ENCODE results near the gene FAM234B.

The FAM234B gene

DNA sequence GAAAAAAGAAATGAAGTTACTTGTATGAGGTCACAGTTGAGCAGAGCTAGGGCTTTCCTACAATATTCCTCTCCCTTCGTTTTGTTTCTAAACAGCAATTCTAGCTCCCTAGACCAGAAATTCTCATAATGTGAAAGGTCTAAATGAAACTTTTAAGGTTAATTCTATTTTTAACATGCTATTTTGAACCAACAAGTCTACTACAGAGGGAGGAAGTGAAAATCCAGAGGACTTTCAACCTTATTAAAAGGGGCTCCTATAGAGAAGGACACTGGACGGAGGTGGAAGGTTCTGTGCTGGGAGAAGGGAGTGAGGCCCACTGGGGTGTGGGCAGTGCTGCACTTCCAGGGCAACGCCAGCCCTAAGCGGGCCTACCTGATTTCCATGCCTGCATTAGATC lies 45.9 kb downstream of the FAM234B start:
- H3K4me2 ChIP-seq (ENCODE audit: insufficient read depth, low read length): no peak overlapping the region

GRCh38 chr12:13091832-13092231 lies 47.7 kb downstream of the FAM234B start:
- Histone ChIP-seq H2AFZ (ENCODE audit: low read depth, low read length) (no peak overlapping the region), H3K4me2 (ENCODE audit: insufficient read depth, low read length) (no peak overlapping the region), H3K27ac (ENCODE audit: low read length) (no peak overlapping the region), H3K4me3 (ENCODE audit: low read depth in 1 of 2, low read length in 2 of 2) (no peak overlapping the region), H3K9me3 (ENCODE audit: insufficient read depth, low read length, severe bottlenecking) (no peaks in the 10 kb centered on the region), H4K20me1 (ENCODE audit: insufficient read depth, low read length) (no peaks in the 10 kb centered on the region), H3K4me1 (ENCODE audit: insufficient read depth, low read length) (no peaks in the 10 kb centered on the region), H3K36me3 (ENCODE audit: insufficient read depth, low read length) (no peaks in the 10 kb centered on the region), H3K79me2 (ENCODE audit: insufficient read depth, low read length) (no peaks in the 10 kb centered on the region), H3K9ac (ENCODE audit: low read depth, low read length) (no peak overlapping the region), H3K27me3 (ENCODE audit: insufficient read depth, low read length, poor library complexity) (peaks cover 24% of the 10 kb centered on the region)
- no peak for ATAC-seq (ENCODE audit: insufficient read depth, low read depth)
- no peak for TF ChIP-seq EZH2 (IDR thresholded peaks at IDR 0.05; ENCODE audit: borderline replicate concordance, low read depth, low read length, severe bottlenecking)
- TF ChIP-seq, protein P1, sequence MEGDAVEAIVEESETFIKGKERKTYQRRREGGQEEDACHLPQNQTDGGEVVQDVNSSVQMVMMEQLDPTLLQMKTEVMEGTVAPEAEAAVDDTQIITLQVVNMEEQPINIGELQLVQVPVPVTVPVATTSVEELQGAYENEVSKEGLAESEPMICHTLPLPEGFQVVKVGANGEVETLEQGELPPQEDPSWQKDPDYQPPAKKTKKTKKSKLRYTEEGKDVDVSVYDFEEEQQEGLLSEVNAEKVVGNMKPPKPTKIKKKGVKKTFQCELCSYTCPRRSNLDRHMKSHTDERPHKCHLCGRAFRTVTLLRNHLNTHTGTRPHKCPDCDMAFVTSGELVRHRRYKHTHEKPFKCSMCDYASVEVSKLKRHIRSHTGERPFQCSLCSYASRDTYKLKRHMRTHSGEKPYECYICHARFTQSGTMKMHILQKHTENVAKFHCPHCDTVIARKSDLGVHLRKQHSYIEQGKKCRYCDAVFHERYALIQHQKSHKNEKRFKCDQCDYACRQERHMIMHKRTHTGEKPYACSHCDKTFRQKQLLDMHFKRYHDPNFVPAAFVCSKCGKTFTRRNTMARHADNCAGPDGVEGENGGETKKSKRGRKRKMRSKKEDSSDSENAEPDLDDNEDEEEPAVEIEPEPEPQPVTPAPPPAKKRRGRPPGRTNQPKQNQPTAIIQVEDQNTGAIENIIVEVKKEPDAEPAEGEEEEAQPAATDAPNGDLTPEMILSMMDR (IDR thresholded peaks at IDR 0.05; ENCODE audit: borderline replicate concordance, extremely low read depth, low read length, poor library complexity, severe bottlenecking): no peak
- DNase-seq: no peak

More for the DNA sequence above, 45.9 kb downstream of the FAM234B start:
- Histone ChIP-seq H3K4me3 (ENCODE audit: low read depth in 1 of 2, low read length in 2 of 2) (no peak overlapping the region), H3K4me1 (ENCODE audit: insufficient read depth, low read length) (no peaks in the 10 kb centered on the region), H3K9ac (ENCODE audit: low read depth, low read length) (no peak overlapping the region), H3K36me3 (ENCODE audit: insufficient read depth, low read length) (no peaks in the 10 kb centered on the region), H3K27me3 (ENCODE audit: insufficient read depth, low read length, poor library complexity) (peaks cover 20% of the 10 kb centered on the region), H4K20me1 (ENCODE audit: insufficient read depth, low read length) (no peaks in the 10 kb centered on the region), H3K27ac (ENCODE audit: low read length) (no peak overlapping the region), H3K79me2 (ENCODE audit: insufficient read depth, low read length) (no peaks in the 10 kb centered on the region), H2AFZ (ENCODE audit: low read depth, low read length) (no peak overlapping the region), H3K9me3 (ENCODE audit: insufficient read depth, low read length, severe bottlenecking) (no peaks in the 10 kb centered on the region)
- DNase-seq: no peak
- no peak for ATAC-seq (ENCODE audit: insufficient read depth, low read depth)
- no peak for TF ChIP-seq EZH2 (IDR thresholded peaks at IDR 0.05; ENCODE audit: borderline replicate concordance, low read depth, low read length, severe bottlenecking)
- TF ChIP-seq, protein P1 (IDR thresholded peaks at IDR 0.05; ENCODE audit: borderline replicate concordance, extremely low read depth, low read length, poor library complexity, severe bottlenecking): no peak

- H4K20me1 ChIP-seq (ENCODE audit: insufficient read depth, low read length): no peaks in the 10 kb centered on the region
- H3K4me1 ChIP-seq (ENCODE audit: insufficient read depth, low read length): no peaks in the 10 kb centered on the region
- no peak for DNase-seq
- no peak for TF ChIP-seq EZH2 (IDR thresholded peaks at IDR 0.05; ENCODE audit: borderline replicate concordance, low read depth, low read length, severe bottlenecking)
- TF ChIP-seq, protein P1 (IDR thresholded peaks at IDR 0.05; ENCODE audit: borderline replicate concordance, extremely low read depth, low read length, poor library complexity, severe bottlenecking): no peak
- H3K27me3 ChIP-seq (ENCODE audit: insufficient read depth, low read length, poor library complexity): peaks cover 24% of the 10 kb centered on the region
- no peaks in the 10 kb centered on the region for H3K79me2 ChIP-seq (ENCODE audit: insufficient read depth, low read length)
- H3K36me3 ChIP-seq (ENCODE audit: insufficient read depth, low read length): no peaks in the 10 kb centered on the region
- no peak overlapping the region for H3K9ac ChIP-seq (ENCODE audit: low read depth, low read length)
- no peak overlapping the region for H3K27ac ChIP-seq (ENCODE audit: low read length)
- H3K9me3 ChIP-seq (ENCODE audit: insufficient read depth, low read length, severe bottlenecking): no peaks in the 10 kb centered on the region
- ATAC-seq (ENCODE audit: insufficient read depth, low read depth): no peak
- no peak overlapping the region for H3K4me3 ChIP-seq (ENCODE audit: low read depth in 1 of 2, low read length in 2 of 2)
- no peak overlapping the region for H2AFZ ChIP-seq (ENCODE audit: low read depth, low read length)
- H3K4me2 ChIP-seq (ENCODE audit: insufficient read depth, low read length): no peak overlapping the region
These were observed 49.1 kb downstream of the FAM234B start for GRCh38 chr12:13093191-13093847.
